GM12892 (cell line): Measurements from ENCODE around the gene CSRP3. TPM values are rescaled to one million over a fixed set of nuclear protein-coding genes. Genes with fewer than 3 reads are reported as not detected.

Source experiments
- DNase-seq: peaks from one replicate; pipeline ENCODE4 v3.0.0; 2011; ENCODE audit not compliant: insufficient read length
- FAIRE-seq: peaks from 2 replicates; lab custom pipeline; 2011; peaks lifted over from hg19 to GRCh38; lab: Jason Lieb, UNC
- POLR2A ChIP-seq: IDR thresholded peaks from 2 replicates; pipeline ENCODE4 v1.6.1; 2011; ENCODE audit warnings: low read depth, low read length, control low read depth
- POLR2AphosphoS5 ChIP-seq: IDR thresholded peaks from 2 replicates; pipeline ENCODE4 v1.6.1; 2011; ENCODE audit warnings: low read depth, low read length, control low read depth
- TAF1 ChIP-seq: IDR thresholded peaks from 2 replicates; pipeline ENCODE4 v1.6.1; 2011; ENCODE audit warnings: low read depth, mild to moderate bottlenecking, control low read depth, low read length, borderline replicate concordance
- polyA plus RNA-seq: library from polyadenylated mRNA; unstranded; fragments of >200 nt; gene quantifications from one replicate; pipeline ENCODE4 v1.2.1, GENCODE V29; 2012; ENCODE audit warnings: missing spikeins, inconsistent platforms; ENCODE audit not compliant: missing spikeins

CSRP3 gene
- not detected for polyA plus RNA-seq

DNA sequence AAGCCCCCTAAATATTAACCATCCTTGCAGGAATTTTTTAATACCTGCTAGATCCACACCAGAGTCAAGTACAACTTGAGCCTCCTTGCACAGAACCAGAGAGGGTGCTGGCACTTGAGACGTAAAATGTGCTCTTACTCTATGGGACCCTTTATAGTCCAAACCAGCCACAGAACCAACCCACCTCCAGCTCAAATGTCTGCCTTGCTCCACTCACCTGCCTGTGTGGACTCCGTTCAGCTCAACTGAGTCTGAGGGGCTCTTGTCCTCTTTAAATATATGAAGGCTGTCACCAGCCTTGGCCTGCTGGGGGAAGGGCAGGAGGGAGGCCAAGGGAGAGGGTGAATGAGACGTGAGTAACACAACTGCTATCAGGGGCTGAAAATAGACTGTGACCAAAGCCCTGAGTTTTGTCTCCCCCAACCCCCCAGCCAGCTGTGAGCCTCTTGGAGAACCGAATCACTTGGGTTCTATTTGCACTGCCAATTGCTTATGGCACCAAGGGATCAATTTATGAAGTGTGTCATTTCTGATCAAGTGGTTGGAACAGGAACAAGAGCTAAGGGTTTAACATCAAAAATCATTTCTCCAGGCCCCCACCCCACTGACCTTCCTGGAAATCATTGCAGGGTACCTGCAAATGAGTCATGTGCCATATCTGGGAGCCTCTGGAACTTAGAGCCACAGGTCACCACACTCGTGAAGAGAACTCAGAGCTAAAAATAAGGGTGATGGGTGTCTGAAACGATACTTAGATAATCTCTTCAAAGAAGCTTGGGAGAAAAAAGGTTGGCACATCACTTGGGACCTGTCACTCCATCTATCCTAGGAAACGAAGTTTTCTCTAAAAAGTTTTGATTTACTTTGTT lies at the start of gene CSRP3:
TSS of gene CSRP3 (minus strand) at position 247 of the 869 bp plus-strand sequence. CDS start 9,535 bp downstream, outside the sequence.
- no peak for DNase-seq
- no peak for FAIRE-seq
- no peak for TF ChIP-seq TAF1
- TF ChIP-seq POLR2AphosphoS5, result no peak
- TF ChIP-seq POLR2A, result no peak

DNA sequence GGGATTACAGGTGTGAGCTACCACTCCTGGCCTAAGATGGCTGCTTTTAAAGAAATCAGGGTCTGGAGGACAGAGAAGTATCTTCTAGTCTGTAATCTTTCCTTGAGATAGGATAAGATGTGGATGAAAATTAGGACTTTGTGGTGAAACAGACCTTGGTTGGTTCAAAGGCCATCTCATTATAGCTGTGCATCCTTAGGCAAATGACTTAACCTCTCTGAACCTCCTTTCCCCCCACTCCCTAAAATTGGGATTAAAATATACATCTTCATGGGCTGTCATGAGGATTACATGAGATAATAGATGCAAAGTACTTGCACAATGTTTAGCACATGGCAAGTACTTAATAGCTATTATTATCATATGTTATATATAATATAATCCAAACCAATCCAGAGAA lies 49.8 kb upstream of the CSRP3 start:
- DNase-seq (no peak), FAIRE-seq (no peak)
- TF ChIP-seq POLR2A (no peak), POLR2AphosphoS5 (no peak), TAF1 (no peak)

DNA sequence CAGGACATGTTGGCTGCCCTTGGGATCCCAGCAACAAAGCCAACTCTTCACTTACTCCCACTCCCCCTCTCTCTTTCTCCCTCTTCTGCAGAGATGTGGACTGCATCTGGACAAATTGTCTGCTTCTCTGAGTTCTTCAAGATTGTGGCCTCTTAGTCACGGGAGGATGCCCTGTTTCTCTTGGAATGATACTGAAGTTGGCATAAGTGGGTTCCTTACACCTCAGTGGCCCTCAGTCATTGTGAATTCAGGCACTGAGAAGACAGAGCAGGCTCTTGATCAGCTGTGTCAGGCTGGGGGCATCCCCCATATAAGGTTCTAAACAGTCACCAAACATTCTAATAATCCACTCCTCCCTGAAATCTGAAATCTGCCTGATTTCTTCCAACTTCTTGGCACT lies 45.0 kb upstream of the CSRP3 start:
- FAIRE-seq (no peak), DNase-seq (no peak)
- TF ChIP-seq TAF1, result no peak
- no peak for TF ChIP-seq POLR2A
- no peak for TF ChIP-seq POLR2AphosphoS5

DNA sequence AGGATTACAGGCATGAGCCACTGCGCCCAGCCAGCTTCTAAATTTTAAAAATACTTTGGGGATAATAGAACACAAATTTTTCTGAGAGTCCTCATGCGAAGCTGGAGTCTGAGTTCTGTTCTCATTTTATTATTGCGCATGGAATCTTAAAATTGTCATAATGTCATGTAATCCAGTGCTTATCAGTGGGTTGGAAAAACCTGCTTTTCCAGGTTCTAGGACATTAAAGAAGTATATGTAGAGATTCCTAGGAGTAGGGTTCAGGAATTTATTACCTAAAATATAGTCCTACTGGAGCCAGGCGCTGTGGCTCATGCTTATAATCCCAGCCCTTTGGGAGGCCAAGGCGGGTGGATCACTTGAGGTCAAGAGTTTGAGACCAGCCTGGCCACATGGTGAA lies 43.6 kb upstream of the CSRP3 start:
- DNase-seq, result no peak
- no peak for TF ChIP-seq TAF1
- TF ChIP-seq POLR2AphosphoS5, result no peak
- FAIRE-seq, result no peak

DNA sequence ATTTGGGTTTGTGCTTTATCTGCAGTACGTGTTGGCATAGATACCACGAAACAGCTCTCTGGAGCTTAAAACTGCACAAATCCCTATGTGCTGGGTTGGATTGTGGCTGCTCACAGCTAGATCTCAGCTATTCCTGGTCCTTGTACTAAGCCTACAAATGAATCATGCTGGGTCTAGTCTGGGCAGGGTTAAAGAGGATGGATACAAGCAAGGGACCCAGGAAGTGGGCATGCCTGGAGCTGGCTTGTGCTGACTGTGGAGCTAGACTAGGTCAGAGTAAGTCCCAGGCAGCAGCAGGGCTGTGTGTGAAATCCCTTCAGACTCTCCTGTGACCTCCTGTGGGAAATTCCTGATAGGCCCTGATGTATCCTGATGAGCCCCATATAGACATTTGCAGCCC lies 42.8 kb upstream of the CSRP3 start:
- FAIRE-seq (no peak), DNase-seq (no peak)
- TF ChIP-seq POLR2AphosphoS5 (no peak), TAF1 (no peak), POLR2A (no peak)

DNA sequence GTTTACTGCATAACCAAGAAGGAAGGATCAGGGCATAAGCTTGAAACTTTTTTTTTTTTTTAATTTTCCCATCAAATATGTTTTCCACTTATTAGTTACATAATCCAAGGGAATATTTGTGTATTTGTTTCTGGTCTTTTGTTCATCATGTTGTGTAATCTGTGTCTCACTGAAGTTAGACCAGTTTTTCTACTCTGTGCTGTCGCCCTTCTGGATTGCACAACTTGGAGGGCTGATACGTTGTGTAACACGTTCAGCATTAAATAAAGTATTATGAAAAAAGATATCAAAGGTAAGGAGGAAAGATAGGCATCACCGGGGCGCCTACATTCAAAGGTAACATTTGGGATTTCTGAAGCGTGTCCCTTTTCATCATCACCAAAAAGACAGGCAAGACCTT lies 42.3 kb upstream of the CSRP3 start:
- no peak for DNase-seq

DNA sequence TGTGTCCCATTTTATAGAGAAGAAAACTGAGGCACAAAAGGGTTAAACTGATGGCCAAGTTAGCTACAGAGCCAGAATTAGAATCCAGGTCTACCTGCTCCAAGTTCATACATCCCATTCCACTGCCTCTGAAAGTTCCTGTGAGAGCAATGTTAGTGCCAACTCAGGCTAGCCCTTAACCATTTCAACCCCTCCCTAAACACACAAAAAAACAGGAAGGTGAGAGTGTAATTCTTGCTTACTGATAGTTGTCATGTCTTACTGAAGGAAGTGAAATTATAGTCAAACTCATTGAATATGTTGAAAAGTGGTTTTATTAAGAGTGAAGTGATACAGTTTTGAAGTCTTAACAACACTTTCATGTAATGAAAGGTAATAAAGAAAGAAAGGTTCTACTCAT lies 41.8 kb upstream of the CSRP3 start:
- DNase-seq (no peak), FAIRE-seq (no peak)
- no peak for TF ChIP-seq POLR2A

More for the DNA sequence above, 42.3 kb upstream of the CSRP3 start:
- TF ChIP-seq POLR2A, result no peak
- no peak for TF ChIP-seq POLR2AphosphoS5
- no peak for TF ChIP-seq TAF1
- FAIRE-seq, result no peak

DNA sequence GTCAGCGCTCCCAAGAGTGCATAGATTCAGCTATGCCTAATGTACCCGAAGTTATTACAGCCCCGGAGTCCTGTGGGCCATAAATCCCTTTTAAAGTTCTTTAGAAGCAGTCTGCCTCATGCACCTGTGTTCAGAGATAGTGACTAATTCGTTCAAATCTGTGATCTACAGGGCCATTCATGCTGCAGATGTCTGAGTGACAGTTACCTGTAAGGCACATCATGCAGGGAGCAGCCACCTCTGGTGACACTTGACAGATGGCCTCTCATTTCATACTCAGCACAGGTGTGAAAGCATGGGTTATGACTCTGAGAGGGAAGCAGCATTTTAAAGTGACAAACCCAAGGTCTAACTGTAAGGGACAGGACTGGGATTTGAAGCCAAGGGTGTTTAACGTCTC lies 41.4 kb upstream of the CSRP3 start:
- no peak for FAIRE-seq
- no peak for DNase-seq
- TF ChIP-seq POLR2A, result no peak
- no peak for TF ChIP-seq TAF1
- no peak for TF ChIP-seq POLR2AphosphoS5

DNA sequence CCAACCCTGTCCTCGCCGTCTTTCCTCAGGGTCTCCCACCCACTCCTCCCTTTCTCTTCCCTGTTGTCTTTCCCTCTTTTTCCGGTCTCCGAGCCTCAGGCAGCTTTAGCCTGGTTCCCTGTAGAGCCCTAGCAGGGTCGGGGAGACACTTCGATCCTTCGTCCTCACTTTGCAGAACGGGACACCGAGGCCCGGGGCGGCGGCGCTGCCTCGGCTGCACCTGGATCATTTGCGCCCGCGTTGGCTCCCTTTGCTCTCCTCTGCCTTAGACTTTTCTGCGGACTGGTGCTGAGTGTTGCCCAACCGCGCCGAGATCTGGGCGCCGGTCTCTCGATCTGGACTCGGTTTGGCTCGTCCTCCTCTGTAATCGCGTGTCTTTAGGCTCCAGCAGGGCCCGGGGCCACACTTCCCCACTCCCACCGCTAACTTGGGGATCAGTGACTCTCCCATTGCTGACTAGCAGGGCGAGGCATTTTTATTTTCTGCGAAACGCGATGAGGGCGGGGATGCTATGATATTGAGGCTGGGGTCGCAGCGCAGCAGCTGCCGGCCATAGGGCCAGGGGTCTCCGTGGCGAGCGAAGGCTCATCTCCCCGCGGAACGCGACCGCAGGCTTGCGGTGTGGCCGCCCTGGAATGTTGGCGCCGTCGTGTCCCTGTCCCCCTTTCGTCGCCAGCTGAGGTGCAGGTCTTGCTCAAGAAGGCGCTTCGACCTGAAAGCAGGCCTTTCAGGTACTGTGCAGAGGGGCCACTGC lies 40.6 kb upstream of the CSRP3 start:
- FAIRE-seq (no peak), DNase-seq (no peak)
- no peak for TF ChIP-seq POLR2A
- no peak for TF ChIP-seq TAF1
- TF ChIP-seq POLR2AphosphoS5, result no peak

DNA sequence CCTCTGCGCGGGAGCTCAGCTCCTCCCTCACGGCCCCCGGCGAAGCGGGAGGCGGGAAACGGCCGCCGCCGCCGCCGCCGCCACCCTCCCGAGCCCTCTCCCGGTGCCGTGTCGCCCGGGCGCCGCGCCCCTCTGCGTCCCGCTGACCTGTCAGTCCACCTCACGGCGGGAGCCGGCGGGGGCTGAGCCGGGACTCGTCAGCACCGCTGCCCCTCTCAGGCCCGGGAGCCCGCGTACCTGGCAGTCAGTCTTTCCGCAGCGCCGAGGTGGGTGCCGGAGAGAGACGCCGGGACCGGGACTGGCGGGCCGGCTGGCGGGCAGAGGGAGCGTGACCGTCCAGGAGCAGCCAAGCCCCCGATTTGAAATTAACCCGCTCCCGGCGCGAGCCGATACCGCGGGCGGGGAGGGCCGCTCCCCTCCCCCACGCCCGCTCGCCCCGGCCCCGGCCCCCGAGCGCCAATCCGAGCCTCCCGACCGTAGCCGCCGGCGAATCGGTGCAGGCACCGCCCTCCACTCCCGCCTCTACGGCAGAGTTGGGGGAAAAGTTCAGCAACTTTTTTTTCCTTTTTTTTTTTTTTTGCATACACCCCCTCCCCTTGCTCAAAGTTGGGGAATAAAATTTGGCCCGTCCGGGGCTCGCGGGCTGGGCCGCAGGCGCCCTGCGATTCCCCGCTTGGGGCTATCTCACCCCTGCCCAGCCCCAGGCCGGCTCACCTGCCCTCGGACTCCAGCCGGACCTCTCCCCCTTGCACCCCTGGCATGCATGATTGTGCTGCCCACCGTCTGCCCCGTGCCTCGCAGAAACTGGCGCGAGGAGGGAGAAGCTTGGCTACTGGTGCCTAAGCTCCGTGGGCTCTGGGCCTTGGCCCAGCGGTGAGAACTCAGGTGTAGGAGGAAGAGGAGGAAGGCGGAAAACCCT lies 39.7 kb upstream of the CSRP3 start:
- peak; percentile 74 for DNase-seq
- no peak for TF ChIP-seq TAF1
- TF ChIP-seq POLR2AphosphoS5, result no peak
- no peak; the same call in 1 of the 2 replicates for TF ChIP-seq POLR2A
- peak; percentile 48 for FAIRE-seq

DNA sequence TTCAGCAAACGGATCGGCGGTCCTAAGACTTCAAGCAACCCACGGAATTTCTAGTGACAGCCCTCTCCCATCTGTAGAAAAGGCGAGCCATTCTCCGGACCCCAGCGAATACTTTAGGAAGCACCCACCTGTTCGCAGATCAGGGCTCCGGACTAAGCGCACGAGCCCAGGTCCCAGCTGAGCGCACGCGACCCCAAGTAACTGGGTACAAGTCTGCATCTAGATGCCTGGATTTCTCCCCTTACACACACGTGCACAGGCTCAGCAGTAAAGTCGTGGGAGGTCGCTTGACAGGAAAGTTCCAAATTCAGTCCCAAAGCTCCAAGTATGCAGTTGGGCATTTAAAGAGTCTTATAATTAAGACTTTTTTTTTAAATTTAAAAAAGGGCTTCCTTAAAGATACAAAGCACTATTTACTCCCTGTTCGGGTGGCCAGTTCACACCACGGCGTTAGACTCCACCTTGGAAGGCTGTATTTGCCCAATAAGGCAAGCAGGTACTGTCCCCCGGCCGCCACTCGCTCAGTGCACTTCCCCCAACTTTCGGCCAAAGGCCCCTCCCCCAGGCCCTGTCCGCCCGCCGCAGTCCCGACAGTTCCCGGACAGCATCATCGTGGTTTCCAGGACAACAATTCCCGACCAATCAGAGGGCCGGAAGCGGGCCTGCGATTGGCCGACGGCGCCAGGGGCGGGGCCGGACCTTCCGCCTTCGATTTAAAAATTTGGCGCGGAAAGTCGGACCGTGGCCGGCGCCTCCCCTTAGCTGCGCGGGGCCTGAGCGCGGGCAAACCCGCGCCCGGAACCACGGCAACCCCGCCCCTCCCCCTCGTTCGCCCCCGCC lies 38.9 kb upstream of the CSRP3 start, which contains the start of gene E2F8:
TSS of gene E2F8 (minus strand) at position 526 of the 840 bp plus-strand sequence. CDS start 824 bp downstream, outside the sequence.
- DNase-seq (peak; percentile 92), FAIRE-seq (peak; percentile 98)
- TF ChIP-seq POLR2A (peak; percentile 30; the same call in 1 of the 2 replicates), TAF1 (0 out of 2 replicates have a peak, but pooled peaks have one; percentile 21), POLR2AphosphoS5 (no peak)
